ENCODE results near the gene ATP2A2. TPM values are rescaled to one million over a fixed set of nuclear protein-coding genes. Genes with fewer than 3 reads are reported as not detected.
"Not testable (repeated sequence)": the region's sequence is repeated elsewhere in the genome, so short reads cannot be mapped to it uniquely, and the experiment has no call there.

Gene ATP2A2
- total RNA-seq, 1 experiment from 2014 or later: 75.7 TPM

DNA sequence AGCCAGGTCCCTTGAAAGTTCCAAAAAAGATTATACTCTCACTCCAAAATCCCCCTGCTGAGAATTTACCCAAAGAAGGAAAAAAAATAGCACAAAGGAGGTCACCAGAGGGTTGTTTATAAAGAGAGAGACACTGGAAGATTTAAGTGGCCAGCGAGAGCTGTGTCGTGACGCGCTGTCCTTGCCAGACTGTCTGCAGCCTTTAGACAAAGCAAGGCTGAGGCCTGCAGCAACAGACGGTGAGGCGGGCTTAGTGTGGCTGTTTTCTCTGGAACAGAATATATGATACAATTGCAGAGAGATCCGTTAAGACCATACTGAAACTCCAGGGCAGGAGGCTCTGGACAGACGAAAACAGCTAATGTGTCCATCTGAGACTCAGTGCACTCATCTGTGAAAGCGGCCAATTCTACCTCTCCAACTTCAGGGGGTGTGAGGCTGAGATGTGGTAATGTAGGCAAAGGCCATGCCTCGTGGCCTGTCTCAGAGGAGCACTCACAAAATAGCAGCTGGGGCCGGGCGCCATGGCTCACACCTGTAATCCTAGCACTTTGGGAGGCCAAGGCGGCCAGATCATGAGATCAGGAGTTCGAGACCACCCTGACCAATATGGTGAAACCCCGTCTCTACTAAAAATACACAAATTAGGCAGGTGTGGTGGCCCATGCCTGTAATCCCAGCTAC, 86.3 kb downstream of the ATP2A2 start:
- DNase-seq (ENCODE audit: low read depth): no peak

DNA sequence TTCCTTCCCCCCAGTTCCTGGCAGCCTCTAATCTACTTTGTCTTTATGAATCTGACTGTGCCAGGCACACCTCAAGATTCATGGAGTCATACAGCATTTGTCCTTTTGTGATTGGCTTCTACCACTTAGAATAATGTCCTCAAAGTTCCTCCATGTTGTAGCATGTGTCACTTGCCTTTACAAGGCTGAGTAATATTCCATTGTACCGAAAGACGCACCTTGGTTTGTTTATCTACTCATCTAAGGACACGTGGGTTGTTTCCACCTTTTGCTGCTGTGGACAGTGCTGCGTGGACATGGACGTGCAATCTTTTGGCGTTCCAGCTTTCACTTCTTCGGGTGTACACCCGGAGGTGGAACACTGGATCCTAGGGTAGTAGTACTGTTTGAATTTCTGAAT, 88.9 kb downstream of the ATP2A2 start:
- DNase-seq (ENCODE audit: low read depth): no peak

DNA sequence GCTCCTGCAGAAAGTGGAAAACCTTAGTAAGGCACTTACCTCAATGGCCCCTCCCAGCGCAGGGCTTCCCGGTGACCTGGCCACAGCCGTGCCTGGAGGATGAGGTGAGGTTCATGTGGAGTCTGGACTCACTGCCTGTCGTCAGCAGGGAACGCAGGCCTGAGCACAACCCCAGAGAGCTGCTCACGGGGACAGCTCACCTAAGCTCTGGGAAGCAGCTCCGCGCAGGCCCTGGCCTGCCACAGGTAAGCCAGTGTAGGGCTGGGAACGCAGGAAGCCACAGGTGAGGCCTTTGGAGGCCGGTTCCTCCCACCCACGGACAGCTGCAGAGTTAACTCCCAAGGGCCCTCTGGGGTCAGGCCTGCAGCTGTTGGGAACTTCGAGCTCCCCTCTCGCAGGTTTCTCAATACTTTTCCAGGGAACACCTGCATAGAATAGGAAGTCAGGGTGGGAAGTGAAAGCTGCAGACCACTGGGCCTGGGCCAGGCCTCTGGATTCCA, 89.7 kb downstream of the ATP2A2 start:
- no peak for DNase-seq (ENCODE audit: low read depth)

DNA sequence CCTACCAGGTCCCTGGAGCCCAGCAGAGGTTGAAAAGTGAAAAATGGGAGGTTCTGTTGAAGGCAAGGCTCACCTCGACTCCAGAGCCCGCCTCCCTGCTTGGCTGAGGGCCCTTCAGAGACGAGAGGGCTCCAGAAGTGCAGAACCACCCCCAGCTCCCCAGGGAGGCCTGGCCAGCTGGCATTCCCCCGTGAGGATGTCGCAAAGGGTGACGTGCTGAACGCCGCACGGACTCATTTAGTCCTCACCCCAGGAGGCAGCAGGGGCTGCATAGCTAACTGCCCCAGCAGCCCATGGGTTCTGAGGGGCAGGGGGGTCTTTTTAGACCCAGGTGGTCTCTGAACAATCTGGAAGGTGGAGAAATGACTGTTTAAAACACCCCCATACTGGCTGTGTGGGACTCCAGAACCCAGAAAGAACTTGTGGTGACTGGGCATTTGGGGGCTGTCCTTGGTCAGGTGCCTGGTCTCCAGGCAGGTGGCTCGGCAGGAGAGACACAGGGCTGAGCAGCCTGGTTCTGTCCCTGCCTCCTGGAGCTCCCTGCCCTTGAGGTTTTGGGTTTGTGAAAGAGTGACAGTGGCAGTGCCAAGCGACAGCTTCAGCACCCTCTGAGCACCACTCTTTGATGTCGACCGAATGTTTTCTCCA, 90.5 kb downstream of the ATP2A2 start:
- no peak for DNase-seq (ENCODE audit: low read depth)

DNA sequence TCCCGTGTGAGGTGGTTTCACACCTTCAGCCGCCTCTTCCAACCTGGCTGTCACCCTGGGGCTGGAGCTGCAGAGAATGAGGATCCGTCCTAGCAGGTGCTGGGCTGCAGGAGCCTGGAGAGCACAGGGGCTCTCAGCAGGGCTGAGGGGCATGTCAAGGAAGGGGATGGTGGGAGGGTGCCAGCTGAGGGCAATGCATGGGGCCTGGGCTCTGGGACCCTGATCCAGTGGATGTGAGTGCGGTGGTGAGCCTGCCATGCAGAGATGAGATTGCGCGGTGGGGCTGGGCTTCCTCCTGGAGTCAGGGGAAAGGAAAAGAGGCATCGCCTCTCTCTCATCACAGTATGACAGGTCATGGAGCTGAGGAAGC, 91.0 kb downstream of the ATP2A2 start:
- DNase-seq (ENCODE audit: low read depth): no peak

DNA sequence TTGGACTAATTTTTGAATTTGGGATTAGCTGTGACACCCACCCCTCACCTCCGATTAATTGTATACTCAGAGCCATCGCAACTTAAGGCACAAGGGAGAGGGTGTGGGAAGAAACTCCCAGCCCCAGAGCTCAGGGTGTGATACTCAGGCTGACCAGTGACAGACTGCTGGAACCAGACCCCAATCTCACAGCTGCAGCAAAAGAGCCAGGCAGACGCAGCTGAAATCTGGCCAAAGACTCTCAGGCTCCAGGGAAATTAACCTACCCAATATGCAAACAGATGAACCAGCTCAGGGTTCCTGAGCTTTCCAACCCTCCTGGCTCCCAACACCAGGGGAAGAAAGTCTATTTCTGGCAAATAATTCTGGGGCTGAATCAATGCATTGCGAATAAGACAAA, 92.0 kb downstream of the ATP2A2 start:
- no peak for DNase-seq (ENCODE audit: low read depth)

DNA sequence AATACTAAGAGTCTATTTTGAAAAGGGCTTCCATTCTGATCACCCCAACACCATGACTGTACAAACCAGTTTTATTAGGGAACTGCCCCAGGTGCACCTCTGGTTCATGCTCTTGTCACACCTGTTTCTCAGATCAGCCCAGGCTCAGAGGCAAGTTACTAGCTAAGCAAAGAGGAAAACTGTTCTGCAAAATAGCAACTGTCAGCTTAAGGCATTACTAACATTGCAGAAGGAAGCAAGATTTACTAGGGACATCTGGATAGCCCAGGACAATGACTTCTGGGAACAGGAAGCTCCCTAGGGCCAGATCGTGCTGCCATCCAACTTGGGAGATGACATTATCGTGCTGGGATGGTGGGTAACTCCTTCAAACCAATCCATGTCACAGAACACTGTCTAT, 92.4 kb downstream of the ATP2A2 start:
- no peak for DNase-seq (ENCODE audit: low read depth)

DNA sequence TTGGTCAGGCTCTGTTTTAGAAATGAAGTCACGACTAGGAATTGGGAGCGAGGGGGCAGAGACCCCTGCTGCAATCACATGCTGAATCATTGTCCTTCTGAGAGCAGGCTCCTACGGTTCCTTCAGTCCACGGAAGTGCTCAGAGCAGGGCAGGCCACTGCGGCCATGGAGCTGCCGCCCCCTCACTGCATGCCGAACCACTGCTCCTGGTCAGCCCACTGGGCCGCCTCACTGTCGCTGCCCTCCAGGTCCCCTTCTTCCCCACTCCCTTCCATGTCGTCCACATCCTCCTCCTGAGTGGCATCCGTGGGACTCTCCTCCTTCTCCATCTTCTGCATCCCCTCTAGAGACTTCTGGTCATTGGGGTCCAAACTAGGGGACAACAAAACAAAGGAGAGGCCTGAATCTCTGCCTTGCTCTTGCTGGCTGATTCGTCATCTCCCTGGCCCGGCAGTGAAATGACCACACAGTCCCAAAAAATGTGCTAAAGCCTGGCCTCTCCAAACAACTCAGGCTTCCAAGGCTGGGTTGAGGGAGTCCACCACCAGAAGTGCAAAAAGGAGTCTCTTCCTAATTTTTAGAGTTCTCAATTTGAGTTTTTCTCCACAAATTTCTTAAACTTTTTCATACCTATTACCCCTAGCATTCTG, 93.0 kb downstream of the ATP2A2 start:
- DNase-seq (ENCODE audit: low read depth): no peak

DNA sequence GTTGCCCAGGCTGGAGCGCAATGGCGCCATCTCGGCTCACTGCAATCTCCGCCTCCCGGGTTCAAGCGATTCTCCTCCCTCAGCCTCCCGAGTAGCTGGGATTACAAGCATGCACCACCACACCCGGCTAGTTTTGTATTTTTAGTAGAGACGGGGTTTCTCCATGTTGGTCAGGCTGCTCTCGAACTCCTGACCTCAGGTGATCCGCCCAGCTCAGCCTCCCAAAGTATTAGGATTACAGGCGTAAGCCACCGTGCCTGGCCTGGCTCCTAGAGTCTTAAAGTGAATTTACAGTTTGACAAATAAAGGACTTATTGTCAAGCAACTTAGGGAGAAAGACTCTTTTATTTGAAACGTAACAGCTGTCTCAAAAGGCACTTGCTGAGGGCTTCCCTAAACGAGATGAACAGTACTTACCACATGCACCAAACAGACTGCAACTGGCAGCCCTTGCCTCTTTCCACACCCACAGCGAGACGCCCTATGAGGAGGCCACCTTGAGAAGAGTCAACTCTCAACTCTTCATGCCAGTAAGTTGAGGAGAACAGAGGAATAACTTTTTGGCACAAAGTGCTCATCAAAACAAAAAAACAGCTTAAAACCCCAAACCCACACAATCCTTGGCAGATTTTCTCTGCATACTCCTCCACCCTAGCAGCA, 97.2 kb downstream of the ATP2A2 start:
- DNase-seq (ENCODE audit: low read depth): not testable (repeated sequence)

DNA sequence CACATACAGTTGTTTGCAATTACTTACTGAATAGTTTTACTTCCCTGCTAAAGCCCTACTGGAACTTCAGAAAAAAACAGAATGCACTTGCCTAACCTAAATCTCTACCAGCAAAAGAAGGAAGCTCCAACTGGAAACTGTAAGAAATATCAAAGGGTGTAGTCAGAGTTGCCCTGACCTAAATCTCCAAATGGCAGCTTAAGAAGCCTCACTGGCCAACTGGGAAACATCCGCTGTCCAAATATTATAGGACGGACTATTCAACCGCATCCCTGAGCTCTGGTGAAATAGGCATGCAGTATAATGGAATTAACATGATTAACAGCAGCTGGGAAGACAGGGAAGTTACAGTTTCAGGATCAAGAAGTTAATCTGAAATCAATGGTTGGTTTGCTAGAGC, 98.2 kb downstream of the ATP2A2 start:
- DNase-seq (ENCODE audit: low read depth): no peak

DNA sequence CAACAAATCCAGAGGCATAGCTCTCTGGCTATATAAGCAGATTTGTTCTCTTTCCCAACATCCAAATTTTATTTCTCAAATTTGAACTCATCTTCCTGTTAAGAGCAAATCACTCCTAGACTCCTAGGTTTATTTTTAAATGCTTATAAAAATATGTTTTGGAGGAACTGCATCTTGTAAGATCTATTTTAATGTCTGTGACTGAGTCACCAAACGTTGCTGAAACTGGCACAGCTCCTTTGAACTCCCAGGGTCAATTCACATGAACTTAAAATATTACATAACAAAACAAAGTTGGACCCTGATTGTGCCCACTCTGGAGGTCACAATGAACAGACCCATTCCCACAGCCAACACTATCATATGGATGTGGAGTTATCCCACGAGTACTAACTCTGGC, 98.6 kb downstream of the ATP2A2 start:
- DNase-seq (ENCODE audit: low read depth): no peak

DNA sequence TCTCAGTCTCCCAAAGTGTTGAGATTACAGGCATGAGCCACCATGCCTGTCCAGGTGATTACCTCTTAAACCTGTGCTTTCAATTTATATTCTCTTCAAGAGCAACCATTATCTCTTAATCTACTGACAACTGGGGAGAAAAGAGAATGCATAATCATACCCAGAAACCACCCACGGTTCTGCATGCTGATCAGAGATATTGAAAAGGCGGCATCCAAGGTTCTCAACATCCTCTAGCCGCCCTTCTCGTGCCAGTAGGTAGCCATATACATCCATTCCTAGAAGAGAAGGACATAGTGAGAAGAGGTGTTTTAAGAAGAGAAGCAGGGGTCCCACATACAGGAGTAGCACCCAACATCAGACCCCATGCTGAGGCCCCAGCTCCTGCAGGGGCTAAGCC, 101.6 kb downstream of the ATP2A2 start:
- no peak for DNase-seq (ENCODE audit: low read depth)

Other genes with a start within 250 kb of the ATP2A2 start
- 14.9 and 15.9 TPM in 2 replicates for gene C12orf76, start 232.7 kb upstream of the ATP2A2 start, total RNA-seq (2014; rRNA removed; shearing (Covaris generic))
- gene IFT81, start 156.9 kb upstream of the ATP2A2 start, total RNA-seq (2014; rRNA removed; shearing (Covaris generic)): 19.7 and 23.4 TPM in 2 replicates
- 40.0 and 45.3 TPM in 2 replicates for gene ANAPC7, start 122.5 kb downstream of the ATP2A2 start, total RNA-seq (2014; rRNA removed; shearing (Covaris generic))
- gene ARPC3, start 169.1 kb downstream of the ATP2A2 start, total RNA-seq (2014; rRNA removed; shearing (Covaris generic)): 501 and 524 TPM in 2 replicates
- 31.2 and 51.1 TPM in 2 replicates for gene GPN3, start 187.0 kb downstream of the ATP2A2 start, total RNA-seq (2014; rRNA removed; shearing (Covaris generic))
- 26.7 and 42.3 TPM in 2 replicates for gene FAM216A, start 187.6 kb downstream of the ATP2A2 start, total RNA-seq (2014; rRNA removed; shearing (Covaris generic))
- gene VPS29, start 220.9 kb downstream of the ATP2A2 start, total RNA-seq (2014; rRNA removed; shearing (Covaris generic)): 91.6 and 106 TPM in 2 replicates
- 0.39 and 0.60 TPM in 2 replicates for gene RAD9B, start 221.1 kb downstream of the ATP2A2 start, total RNA-seq (2014; rRNA removed; shearing (Covaris generic))